ENCODE data around the gene CIT.

GRCh38 chr12:119668324-119668841, 208.7 kb downstream of the CIT start:
- TF ChIP-seq CTCF (conservative IDR thresholded peaks at IDR 0.05; ENCODE audit: low read length) (no peak), EZH2phosphoT487 (IDR thresholded peaks at IDR 0.05; ENCODE audit: borderline replicate concordance) (no peak)
